ENCODE data around the gene SLC39A11.
"Not testable (repeated sequence)": the region's sequence is repeated elsewhere in the genome, so short reads cannot be mapped to it uniquely, and the experiment has no call there.

SLC39A11 gene

GRCh38 chr17:73107191-73107590 lies 14.7 kb upstream of the SLC39A11 start:
- ATAC-seq (no peak), DNase-seq (no peak)

GRCh38 chr17:73105431-73105830 lies 12.9 kb upstream of the SLC39A11 start:
- ATAC-seq (no peak), DNase-seq (no peak)

GRCh38 chr17:73104450-73104849 lies 12.0 kb upstream of the SLC39A11 start:
- DNase-seq (no peak), ATAC-seq (no peak)

- no peak for DNase-seq
- no peak for ATAC-seq
Measured at GRCh38 chr17:73103641-73104335, 11.3 kb upstream of the SLC39A11 start.

- no peak for ATAC-seq
- DNase-seq = no peak
Measured at GRCh38 chr17:73101031-73101430, 8.5 kb upstream of the SLC39A11 start.

GRCh38 chr17:73100363-73100762 lies 7.9 kb upstream of the SLC39A11 start:
- DNase-seq (no peak), ATAC-seq (no peak)

- DNase-seq (no peak), ATAC-seq (no peak)
Measured at GRCh38 chr17:73099511-73099910, 7.0 kb upstream of the SLC39A11 start.

- ATAC-seq (no peak), DNase-seq (no peak)
Measured at GRCh38 chr17:73098919-73099318, 6.4 kb upstream of the SLC39A11 start.

- not testable (repeated sequence) for ATAC-seq, DNase-seq
Measured at GRCh38 chr17:73097973-73098765, 5.7 kb upstream of the SLC39A11 start.

- DNase-seq = no peak
Measured at GRCh38 chr17:73096866-73097265, 4.4 kb upstream of the SLC39A11 start.

GRCh38 chr17:73096211-73096610 lies 3.7 kb upstream of the SLC39A11 start:
- no peak for DNase-seq
- no peak for ATAC-seq

More at GRCh38 chr17:73096866-73097265, 4.4 kb upstream of the SLC39A11 start:
- no peak for ATAC-seq

GRCh38 chr17:73093286-73093685 lies 798 bp upstream of the SLC39A11 start:
- ATAC-seq (no peak), DNase-seq (no peak)

- ATAC-seq = no peak
- DNase-seq = no peak
Measured at GRCh38 chr17:73091770-73092522, 542 bp downstream of the SLC39A11 start.

GRCh38 chr17:73091410-73091769 lies 1.1 kb downstream of the SLC39A11 start:
- DNase-seq (no peak), ATAC-seq (no peak)

GRCh38 chr17:73090396-73091202 lies 1.9 kb downstream of the SLC39A11 start:
- DNase-seq (no peak), ATAC-seq (no peak)

- DNase-seq (no peak), ATAC-seq (no peak)
Measured at GRCh38 chr17:73089322-73090317, 2.9 kb downstream of the SLC39A11 start.

GRCh38 chr17:73088561-73088960 lies 3.9 kb downstream of the SLC39A11 start:
- ATAC-seq (no peak), DNase-seq (no peak)

- ATAC-seq (no peak), DNase-seq (no peak)
Measured at GRCh38 chr17:73083432-73083831, 9.1 kb downstream of the SLC39A11 start.

GRCh38 chr17:73074566-73074965 lies 17.9 kb downstream of the SLC39A11 start:
- DNase-seq (no peak), ATAC-seq (no peak)

- DNase-seq (no peak), ATAC-seq (no peak)
Measured at GRCh38 chr17:73072219-73072962, 20.1 kb downstream of the SLC39A11 start.
